Muscle of back (tissue), 11 donors: ENCODE measurements around the gene CLBA1. TPM values are rescaled to one million over a fixed set of nuclear protein-coding genes. Genes with fewer than 3 reads are reported as not detected.

Experiments used
- DNase-seq, 3 donors: peaks; one replicate each; pipeline versions ENCODE4 v3.0.0 to v3.0.0-alpha.2; 2013
- polyA plus RNA-seq, 10 donors: library from polyadenylated mRNA; unstranded; fragments of 120-200 nt; gene quantifications; one replicate each; pipeline ENCODE4 v1.2.1, GENCODE V29; 2013; ENCODE audit not compliant: insufficient read length in 10 of 10

The CLBA1 gene
- polyA plus RNA-seq, 10 donors = 2.6 to 6.7 (median 4.4) TPM

DNA sequence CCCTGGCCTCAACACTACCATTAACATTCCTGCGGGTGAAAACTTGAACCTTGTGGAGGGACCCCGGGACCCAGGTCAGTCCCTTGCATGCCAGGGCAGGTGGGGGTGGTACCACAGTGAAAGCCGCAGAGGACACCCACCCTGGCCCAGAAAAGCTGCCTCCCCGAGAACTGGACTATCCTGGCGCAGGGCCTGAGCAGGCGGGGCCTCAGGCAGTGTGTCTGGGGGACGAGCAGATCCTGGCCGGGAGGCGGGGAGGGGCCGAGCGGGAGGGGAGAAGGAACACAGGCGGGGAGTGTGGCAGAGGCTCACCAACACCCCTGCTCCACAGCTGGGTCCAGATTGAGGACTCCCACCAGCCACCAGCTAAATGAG lies 17.4 kb upstream of the CLBA1 start:
- peak; percentile 62 to 88 (median 76) for DNase-seq

DNA sequence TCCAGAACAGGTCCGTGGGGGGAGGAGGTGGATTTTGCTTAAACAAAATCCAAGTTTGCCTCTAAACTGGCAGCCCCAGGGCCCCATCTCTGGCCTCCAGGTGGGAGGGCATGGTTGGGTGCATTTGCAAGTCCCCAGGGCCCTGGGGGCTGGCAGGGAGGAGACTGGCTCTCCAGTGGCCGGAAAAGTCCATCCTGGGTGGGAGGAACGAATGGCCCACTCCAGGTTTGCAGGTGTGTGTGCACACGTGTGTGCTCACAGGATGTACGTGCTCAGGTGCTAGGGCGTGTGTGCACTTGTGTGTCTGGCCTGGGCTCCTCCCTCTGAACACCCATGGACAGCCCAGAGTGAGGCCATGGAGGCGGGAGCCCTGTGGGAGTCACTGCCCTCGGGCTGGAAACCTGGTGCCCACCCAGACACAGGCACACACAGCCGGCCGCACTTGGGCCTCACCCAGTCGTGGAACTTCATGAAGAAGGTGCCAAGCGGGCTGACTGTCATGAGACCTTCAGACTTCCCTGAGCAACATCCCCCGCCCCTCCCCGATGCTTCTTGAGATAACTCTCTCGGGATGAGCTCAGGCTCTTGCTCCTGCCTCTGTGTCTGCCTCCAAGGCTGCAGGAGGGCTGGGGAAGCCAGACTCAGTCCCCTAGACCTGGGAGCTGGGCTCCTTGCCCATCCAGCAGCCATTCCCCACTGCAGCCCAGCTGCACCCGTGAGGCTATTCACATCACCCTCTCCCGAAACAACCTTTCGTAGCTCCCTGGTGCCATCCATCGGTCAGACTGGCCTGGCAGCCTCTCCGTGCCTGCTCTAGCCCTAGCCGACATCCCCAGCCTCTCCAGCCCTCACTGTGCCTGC lies 16.8 kb upstream of the CLBA1 start:
- peak in 1 of 3 donors; percentile 36 for DNase-seq

DNA sequence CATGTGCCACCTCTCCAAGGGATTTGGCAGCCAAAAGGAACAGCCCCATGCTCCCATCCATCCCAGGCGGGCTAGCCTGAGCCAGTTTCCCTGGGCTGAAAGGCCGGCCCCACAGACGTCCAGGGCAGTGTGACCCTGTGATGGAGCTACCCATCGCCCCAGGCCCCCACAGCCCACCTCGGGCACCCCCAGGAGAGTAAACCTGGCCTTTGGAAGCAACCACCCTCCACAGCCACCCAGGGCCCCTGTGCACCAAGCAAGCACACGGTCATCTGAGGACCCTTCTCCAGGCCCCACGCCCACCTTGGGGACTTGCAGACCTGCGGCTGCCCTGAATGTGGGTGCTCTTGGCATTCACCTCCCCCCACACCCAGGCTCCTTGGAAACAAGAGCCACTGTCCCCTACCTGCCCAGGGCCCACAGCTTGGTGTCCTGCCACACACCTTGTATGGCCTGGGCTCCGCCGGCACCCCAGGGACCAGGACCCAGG lies 15.8 kb upstream of the CLBA1 start:
- DNase-seq = no peak

DNA sequence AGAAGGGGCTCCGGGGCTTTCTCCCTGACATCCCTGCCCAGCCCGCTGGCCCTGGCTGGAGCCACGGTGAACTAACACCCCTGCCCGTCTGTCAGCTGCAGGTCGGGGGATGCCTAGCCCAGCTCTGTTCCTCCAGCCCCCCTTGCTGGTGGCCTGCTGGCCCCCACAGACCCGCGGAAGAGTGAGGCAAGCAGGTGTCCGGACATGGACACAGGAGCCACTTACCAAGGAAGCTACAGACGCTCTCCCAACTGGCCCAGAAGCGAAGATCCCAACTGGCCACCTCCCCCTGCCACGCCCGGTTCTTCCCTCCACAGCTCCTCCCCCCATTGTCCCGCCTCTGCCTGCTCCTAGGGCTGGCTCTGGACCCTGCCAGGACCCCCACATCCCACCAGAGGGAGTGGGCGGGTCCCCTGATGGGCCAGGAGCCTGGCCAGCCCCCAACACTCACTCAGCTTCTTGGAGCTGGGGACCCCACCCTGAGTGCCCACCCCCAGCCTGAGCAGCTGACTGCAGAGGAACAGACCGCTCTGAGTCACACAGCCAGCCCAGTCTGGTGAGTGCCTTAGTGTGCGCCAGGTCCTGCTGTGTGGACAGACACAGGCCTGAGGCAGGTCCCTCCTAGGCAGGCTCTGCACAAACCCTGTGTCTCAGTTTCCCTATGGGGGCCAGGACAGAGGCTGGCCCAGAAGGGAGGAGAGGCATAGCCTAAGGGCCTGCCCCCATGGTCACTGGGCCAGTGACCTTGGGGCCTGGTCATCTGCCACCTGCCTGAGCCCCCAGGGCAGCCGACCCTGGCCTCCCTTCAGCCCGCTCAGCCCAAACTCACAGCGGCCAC lies 15.1 kb upstream of the CLBA1 start:
- DNase-seq = peak; percentile 70 to 90 (median 79)

DNA sequence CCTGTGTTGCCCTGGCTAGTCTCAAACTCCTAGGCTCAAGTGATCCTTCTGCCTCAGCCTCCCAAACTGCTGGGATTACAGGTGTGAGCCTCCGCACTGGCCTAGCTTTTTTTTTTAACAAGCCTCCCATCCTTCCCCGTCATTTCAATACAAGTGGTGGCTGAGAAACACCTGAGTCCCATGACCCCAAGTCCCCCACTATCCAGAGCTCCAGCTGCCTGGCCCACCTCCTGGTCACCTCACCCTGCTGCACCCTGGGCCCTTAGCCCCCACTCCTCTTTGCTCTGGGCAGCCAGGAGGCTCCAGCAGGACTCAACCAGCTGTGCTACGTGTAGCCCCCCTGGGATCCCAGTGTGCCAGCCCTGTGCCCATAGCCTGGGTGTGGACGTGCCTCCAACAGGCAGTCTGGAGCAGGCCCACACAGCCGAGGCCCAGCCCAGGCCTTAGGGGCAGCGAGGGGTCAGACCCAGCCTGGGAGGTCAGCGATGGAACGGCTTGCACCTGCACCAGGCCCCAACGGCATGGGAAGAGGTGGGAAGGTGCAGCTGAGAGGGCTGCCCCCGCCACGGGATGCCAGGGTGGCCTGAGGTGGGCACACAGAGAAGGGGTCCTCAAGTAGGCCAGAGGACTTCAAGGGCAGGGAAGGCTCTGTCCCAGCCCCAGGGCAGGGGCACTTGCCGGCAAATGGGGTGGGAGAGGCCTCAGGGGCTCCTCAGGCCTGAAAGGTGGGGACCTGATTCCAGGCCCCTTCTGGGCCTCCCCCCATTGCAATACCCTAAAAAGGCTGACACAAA lies 13.9 kb upstream of the CLBA1 start:
- DNase-seq = peak in 1 of 3 donors; percentile 26

DNA sequence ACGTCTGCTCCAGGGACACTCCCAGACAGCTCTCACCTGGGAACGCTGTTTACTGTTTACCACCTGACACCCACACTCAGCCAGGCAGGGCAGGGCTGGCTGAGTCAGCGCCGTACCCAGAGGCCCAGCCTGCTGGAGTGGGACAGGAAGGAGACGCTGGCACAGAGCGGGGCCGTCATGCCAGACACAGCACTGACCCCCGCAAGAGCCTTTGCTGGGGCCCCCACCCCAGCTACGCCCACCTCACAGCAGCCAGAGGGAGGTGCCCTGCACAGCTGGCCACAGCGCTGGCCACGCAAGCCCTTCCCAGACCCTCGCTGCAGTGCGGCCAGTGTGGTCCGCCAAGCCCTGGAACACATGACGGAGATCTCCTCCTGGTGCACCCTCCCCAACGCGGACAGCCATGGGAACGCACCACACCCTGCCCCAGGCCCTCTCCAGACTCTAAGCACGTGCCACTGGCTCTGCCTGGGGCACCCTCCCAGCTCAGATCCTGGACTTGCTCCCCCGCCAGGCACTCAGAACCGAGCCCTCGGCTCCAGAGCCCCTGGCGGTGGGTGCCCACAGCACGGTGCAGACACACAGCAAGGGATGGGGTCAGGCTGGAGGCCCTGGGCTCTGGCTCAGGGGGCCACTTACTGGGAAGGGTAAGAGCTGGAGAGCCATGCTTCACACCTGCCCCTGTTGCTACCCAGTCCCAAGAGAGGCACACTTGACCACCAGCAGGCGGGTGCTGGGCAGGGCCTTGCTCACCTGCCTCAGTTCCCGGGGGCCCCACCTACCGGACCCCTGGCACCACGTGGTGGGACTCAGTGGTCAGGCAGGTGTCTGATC lies 13.1 kb upstream of the CLBA1 start:
- peak in 1 of 3 donors; percentile 71 for DNase-seq

DNA sequence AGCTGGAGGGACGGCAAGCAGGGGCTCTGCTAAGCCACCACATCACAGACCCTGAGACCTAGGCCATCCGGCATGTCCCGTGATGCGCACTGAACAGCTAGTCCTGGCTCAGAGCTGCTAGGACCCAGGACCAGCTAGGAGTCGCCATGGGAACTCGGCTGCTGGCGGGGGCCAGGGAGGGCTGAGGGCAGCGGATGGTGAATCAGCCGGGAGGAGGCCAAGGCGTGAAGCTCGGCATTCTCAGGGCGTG lies 12.5 kb upstream of the CLBA1 start:
- peak in 1 of 3 donors; percentile 88 for DNase-seq

DNA sequence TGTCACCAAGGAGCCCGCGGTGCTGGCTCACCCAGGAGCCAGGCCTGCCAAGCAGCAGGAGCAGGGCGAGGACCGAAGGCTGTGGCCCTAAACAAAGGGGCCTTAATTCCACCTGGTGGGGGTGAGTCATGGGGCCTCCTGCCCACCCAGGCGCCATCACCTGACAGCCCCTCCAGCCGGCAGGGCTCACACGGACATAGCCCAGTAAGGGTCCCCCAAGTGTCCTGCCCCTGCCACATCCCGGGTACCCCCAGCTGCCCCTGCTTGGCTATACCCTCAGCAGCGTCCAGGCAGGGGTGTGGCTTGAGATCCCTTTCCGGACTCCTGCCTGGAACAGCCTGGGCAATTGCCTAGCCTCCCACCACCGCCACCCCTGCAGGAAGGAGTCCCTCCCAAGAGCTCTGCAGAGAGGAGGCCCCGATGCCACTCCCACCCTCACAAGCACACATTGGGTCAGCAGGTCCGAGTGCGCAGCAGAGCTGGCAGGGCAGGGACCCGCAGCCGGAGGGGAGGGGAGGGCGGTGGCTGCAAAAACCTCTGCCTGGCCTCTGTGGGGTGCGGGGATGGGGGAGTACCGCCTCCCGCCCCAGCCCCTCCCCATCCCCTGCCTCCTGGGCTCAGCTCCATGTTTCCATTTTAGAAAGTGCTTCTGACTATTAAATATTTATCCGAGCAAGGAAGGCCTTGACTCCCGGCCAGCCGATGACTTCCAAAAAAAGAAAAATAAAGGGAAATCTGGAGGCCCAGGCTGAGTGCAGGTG lies 12.0 kb upstream of the CLBA1 start:
- DNase-seq = peak; percentile 63 to 91 (median 87)

DNA sequence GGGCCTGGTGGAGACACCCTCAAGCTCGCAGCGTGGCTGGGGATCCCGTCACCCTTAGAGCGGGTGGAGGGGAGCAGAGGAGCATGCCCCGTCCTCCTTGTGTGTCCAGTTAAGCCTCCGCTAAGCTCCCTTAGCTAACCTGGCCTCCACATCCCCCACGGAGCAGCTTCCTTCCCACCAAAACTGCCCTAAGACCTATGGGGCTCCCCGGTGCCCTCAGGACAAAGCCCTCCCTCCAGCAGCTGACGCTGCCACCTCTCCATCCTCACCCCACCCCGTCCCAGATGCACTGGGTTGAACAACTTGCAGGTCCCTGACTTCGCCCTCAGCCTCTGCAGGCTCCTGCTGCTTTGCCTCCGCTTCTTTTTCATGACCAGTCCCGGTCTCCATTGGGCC lies 11.4 kb upstream of the CLBA1 start:
- no peak for DNase-seq

DNA sequence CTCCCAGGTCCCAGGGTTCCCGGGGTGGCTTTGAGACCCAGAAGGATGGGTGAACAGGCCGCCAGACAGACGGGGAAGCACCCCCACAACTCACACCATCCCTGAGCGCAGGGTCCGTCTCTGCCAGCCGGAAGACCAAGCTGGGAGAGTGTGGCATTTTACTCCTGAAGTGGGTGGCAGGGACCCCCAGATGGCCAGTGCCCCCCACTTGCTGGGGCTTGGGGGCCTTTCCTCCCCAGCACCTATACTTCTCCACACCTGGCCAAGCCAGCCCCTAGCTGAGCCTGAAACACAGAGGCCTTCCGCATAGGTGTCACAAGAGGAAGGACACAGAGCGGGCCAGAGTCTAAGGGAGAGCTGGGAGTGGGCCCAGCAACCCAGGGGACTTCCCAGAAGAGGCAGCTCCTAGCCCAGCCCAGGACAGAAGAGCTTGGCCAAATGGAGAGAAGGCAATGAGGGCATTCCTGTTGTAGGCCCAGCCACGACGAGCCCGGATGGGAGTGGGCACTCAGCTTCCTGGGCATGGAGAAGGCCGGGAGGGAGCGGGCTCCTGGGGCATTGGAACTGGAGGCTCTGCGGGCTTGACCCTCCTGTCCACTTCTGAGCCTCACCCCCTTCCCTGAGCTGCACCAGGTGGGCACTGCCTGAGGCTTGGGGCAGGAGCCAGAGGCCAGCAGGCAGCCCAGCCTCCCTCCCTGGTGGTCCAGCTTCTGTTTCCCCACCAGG lies 10.8 kb upstream of the CLBA1 start:
- DNase-seq = peak in 1 of 3 donors; percentile 10

DNA sequence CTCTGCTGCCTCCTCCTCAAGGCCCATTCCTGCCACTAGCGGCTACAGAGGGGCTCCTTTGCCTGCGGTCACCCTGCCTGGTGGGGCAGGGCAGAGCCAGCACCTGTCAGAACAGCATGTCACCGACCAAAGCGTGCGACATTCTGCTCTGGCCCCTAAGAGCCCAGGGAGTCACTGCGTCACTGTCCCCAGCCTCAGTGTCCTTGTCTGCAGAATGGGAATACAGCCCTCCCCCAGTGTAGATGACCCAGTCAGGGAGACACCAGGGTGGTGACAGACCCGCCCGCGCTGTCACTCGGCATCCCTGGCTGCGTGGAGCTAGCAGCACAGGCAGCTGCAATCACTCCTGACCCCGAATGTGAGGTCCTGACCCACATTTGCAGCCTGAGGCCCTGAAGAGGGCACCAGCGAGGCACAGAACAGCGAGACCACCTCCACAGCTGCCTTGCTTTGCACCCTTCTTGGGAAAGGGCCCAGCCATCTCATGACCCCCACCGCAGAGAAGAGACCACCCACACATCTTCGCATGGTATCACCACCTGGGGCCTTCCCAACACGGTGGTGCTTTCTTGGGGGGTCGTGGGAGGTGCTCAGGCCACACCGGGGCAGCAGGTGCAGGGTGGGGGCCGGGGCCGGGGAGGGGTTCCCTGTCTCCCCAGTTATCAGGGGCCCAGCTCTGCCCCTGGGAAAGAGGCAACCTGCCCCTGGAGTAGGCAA lies 9.9 kb upstream of the CLBA1 start:
- DNase-seq = peak in 1 of 3 donors; percentile 14

DNA sequence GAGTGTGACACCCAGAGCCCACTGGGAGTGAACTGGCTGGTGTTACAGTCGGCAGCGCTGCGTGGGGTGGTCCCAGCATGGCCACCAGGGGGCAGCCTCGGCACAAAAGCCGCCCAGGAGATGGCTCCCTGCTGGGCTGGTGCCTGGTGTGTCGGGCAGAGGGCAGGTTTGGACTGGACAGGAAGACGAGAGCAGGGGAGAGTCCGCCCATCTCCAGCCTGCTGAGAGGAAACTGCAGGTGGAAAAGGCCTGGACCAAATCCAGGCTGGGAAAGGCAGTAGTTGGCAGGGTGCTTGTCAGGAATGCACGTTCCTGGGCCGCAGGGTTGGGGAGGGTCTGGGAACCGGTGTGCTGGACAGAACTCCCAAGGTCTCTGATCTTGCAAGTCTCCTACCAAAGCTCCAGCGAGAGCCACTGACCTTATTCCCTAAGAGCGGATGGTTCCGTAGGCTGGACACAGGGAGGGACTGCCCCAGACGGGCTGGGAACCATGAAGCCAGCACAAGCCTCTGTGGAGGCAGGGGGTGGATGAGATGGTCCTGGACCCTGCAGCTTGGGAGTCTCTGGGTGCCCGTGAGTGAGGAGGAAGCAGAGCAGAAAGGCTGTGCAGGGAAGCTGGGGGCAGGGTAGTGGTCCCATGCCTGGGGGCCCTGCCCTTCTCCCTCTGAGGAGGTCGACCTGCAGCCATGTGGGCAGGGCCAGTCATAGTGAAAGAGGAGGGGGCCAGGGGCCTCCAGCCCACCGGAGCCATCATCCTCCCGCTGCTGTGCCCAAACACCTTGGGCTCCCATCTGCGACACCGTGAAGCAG lies 9.2 kb upstream of the CLBA1 start:
- peak in 2 of 3 donors; percentile 71 to 78 for DNase-seq

DNA sequence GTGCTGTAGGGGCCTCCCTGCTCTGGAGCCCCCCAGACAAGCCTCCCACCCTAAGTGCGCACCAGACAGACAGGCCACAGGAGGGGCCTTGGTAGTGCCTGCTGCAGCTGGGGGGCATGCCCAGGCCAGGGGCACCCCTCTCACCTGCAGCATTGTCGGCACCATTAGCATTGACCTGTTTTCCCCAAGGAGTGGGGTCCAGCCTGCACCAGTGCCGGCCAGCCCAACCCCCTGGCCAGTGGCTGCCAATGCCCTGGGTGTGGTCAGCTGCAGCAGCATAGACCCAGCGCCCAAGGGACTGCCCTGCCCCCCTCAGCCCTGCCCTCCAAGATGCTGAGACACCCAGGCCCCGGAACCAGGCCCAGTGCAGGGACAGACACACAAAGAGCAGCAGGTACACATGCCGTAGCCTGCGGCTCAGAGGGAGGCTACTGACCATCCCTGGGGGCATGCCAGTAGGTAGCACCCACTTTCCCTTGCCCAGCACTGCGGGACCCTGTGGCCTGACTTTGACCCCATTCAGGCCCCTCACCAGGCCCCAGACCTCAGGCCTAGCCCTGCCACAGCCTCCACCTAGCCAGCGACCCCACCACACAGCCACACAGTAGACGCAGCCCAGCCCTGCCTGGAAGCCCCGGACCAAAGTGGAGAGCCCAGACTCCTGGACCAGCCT lies 8.4 kb upstream of the CLBA1 start:
- DNase-seq = peak in 1 of 3 donors; percentile 21

DNA sequence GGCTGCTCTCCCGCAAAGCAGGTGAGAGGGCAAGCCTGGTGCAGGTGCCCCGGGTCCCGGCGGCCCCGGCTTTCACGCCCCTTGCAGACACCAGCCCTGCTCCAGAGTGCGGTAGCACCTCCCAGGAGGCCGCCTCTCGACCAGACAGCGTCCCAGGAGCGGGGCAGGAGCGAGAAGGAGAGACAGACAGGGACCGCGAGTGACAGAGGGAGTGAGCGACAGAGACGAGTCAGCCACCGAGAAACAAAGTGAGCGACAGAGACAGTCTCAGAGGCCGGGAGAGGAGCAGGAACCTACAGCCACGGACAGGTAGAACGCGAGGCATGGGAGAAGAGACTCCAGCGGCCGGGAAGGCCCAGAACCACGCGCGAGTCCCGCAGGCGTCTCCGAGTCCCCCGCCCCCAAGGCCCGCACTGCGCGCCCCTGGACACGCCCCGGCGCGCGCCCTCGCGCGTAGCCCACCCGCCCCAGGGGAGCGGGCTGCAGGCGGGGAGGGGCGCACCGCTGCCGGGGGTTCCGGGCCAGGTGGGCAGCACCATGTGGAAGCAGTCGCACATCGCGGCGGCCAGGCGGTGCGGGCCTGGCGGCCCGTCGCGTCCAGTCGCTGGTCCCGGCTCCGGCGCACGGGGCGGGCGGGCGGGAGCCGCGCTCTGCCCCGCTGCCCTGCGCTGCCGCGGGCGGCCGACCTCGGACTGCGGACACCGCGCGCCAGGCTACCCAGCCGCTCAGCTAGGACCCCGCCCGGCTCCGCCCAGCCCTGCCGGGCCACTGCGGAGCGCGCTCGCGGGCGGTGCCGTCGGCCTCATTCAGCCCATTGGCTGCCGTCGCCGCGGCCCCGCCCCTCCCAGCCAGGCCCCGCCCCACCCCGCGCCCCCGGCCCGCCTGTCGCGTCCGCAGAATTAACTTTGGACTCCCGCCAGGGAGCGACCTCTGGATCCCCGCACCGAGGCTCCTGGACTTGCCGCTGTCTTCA lies 7.6 kb upstream of the CLBA1 start, which contains the start of gene AHNAK2:
AHNAK2 (minus strand) TSS at position 694 of the 973 bp plus-strand sequence; CDS start at position 557, 137 bp downstream.
- DNase-seq = peak in 2 of 3 donors; percentile 74 to 84

DNA sequence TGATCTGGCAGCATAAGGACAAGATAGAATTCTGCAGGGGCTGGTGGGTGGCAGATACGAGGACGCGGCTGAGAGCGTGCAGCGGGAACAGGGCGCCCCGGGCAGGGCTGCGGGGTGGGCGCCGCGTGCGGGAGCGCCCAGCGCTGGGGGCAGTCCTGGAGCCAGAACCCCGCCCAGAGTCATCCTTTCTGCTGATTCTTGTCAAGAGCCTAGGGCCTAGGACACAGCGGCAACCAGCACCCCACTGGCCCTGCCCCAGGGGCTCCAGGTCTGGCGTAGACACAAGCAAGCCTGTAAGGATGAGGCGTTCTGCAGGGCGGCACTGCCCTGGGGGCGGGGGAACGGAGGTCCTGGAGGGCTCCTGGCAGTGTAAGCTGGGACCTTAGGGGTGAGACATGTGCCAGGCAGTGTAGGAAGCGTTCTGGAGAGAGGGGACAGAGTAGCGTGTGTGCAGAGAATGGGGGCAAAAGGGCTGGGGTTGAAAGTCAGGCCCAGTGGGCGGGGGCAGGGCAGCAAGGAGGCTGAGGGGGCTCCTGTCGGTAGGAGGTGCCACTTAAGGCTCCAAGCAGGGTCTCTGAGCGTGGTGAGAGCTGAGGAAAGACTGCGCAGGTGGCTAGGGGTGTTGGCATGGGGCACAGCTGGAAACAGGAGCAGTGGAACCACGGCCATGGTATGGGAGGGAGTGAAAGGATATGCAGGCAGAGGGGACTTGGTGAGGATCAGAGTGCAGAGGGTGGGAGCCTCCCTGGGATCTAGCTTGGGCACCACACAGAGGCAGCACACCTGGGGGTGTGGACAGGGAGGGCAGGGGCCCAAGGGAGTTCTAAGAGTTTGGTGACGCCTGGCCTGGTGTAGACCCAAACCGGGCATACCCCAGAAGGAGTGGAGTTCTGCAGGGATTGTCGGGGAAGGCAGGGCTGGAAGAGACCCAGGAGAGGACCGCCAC lies 6.6 kb upstream of the CLBA1 start:
- DNase-seq = peak in 1 of 3 donors; percentile 39
